ENCODE measurements around the gene HIPK4.

Gene HIPK4

GRCh38 chr19:40332669-40333068, 57.3 kb downstream of the HIPK4 start:
- TF ChIP-seq, protein P1, sequence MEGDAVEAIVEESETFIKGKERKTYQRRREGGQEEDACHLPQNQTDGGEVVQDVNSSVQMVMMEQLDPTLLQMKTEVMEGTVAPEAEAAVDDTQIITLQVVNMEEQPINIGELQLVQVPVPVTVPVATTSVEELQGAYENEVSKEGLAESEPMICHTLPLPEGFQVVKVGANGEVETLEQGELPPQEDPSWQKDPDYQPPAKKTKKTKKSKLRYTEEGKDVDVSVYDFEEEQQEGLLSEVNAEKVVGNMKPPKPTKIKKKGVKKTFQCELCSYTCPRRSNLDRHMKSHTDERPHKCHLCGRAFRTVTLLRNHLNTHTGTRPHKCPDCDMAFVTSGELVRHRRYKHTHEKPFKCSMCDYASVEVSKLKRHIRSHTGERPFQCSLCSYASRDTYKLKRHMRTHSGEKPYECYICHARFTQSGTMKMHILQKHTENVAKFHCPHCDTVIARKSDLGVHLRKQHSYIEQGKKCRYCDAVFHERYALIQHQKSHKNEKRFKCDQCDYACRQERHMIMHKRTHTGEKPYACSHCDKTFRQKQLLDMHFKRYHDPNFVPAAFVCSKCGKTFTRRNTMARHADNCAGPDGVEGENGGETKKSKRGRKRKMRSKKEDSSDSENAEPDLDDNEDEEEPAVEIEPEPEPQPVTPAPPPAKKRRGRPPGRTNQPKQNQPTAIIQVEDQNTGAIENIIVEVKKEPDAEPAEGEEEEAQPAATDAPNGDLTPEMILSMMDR (IDR thresholded peaks at IDR 0.05; ENCODE audit: low read length, missing control alignments), result no peak
- H3K4me3 ChIP-seq (replicated peaks; ENCODE audit: low read depth, low read length), result no peak overlapping the region
- DNase-seq (ENCODE audit: low read depth), result no peak

DNA sequence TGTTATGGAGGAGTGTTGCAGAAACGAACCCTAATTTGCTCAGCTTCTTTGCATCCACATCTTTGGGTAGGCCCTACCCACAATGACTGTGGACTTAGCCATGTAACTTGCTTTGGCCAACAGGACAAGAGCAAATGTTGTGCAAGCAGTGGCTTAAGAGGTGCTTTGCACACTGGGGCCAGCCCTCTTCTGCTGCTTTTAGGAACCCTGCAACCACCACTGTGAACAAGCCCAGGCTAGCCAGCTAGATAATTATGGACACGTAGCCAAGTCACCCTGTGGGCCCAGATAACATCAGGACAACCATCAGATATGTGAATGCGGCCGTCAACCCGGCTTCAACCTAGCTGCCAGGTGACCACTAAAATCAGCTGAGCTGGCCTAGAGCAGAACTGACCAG, 58.9 kb downstream of the HIPK4 start:
- TF ChIP-seq, protein P1 (IDR thresholded peaks at IDR 0.05; ENCODE audit: low read length, missing control alignments), result no peak
- H3K4me3 ChIP-seq (replicated peaks; ENCODE audit: low read depth, low read length), result no peak overlapping the region
- no peak for DNase-seq (ENCODE audit: low read depth)

Data from fibroblast of pulmonary artery (primary cell).